Measurements from ENCODE around the gene EXOC3. TPM values are rescaled to one million over a fixed set of nuclear protein-coding genes. Genes with fewer than 3 reads are reported as not detected.
A peak's percentile ranks its signal among the peaks of the same experiment; 100 is the strongest.
"Not testable (repeated sequence)": the region's sequence is repeated elsewhere in the genome, so short reads cannot be mapped to it uniquely, and the experiment has no call there.

Gene EXOC3
- total RNA-seq, 4 donors from 2014 or later, result 49.5 to 87.5 (median 59.0) TPM

- intact Hi-C loops (cut with DNase I; ENCODE audit: low total_unique reads), result no loop called here
- peak; percentile 73 to 96 for DNase-seq (ENCODE audit: low spot score in 2 of 2)
- peak overlapping the region; percentile 69 for H3K4me3 ChIP-seq (ENCODE audit: low read depth, poor library complexity, severe bottlenecking)
- WGBS, 2 donors, result 1% methylated on average over 15 to 68 of the region's 137 CpGs
- TF ChIP-seq POLR2A (IDR thresholded peaks at IDR 0.05) (no peak), CTCF (IDR thresholded peaks at IDR 0.05) (no peak)
Observed at GRCh38 chr5:472656-473550, 29.9 kb downstream of the EXOC3 start.

GRCh38 chr5:473551-474192 is 30.7 kb downstream of the EXOC3 start:
- DNase-seq (ENCODE audit: low spot score in 2 of 2), result peak in 1 of 2 donors; percentile 87
- H3K4me3 ChIP-seq (ENCODE audit: low read depth, poor library complexity, severe bottlenecking), result peak overlapping the region; percentile 61
- TF ChIP-seq POLR2A (IDR thresholded peaks at IDR 0.05) (no peak), CTCF (IDR thresholded peaks at IDR 0.05) (no peak)
- intact Hi-C loops (cut with DNase I; ENCODE audit: low total_unique reads), result no loop called here
- WGBS, 2 donors, result 0 to 1% methylated on average over 15 to 29 of the region's 44 CpGs

GRCh38 chr5:474232-474839 is 31.4 kb downstream of the EXOC3 start:
- 1 to 2% methylated on average over 11 to 49 of the region's 50 CpGs for WGBS, 2 donors

GRCh38 chr5:474840-475661 is 32.1 kb downstream of the EXOC3 start:
- DNase-seq (ENCODE audit: low spot score in 2 of 2), result peak in 1 of 2 donors; percentile 85
- intact Hi-C loops (cut with DNase I; ENCODE audit: low total_unique reads), result no loop called here
- TF ChIP-seq CTCF (IDR thresholded peaks at IDR 0.05), result no peak
- no peak for TF ChIP-seq POLR2A (IDR thresholded peaks at IDR 0.05)
- H3K4me3 ChIP-seq (ENCODE audit: low read depth, poor library complexity, severe bottlenecking), result no peak overlapping the region
- 14 to 16% methylated on average over 32 to 40 of the region's 50 CpGs for WGBS, 2 donors

More at GRCh38 chr5:474232-474839, 31.4 kb downstream of the EXOC3 start:
- intact Hi-C loops (cut with DNase I; ENCODE audit: low total_unique reads), result not testable (repeated sequence)
- DNase-seq (ENCODE audit: low spot score in 2 of 2), result peak in 1 of 2 donors; percentile 80
- peak overlapping the region; percentile 61 for H3K4me3 ChIP-seq (ENCODE audit: low read depth, poor library complexity, severe bottlenecking)

GRCh38 chr5:475704-476101 is 32.7 kb downstream of the EXOC3 start:
- WGBS, 2 donors, result 48 to 68% methylated on average over 2 to 8 of the region's 8 CpGs
- peak in 1 of 2 donors; percentile 80 for DNase-seq (ENCODE audit: low spot score in 2 of 2)
- intact Hi-C loops (cut with DNase I; ENCODE audit: low total_unique reads), result no loop called here
- TF ChIP-seq POLR2A (IDR thresholded peaks at IDR 0.05), result no peak
- no peak for TF ChIP-seq CTCF (IDR thresholded peaks at IDR 0.05)
- no peak overlapping the region for H3K4me3 ChIP-seq (ENCODE audit: low read depth, poor library complexity, severe bottlenecking)
